Hematopoietic multipotent progenitor cell treated with erythropoietin and hydrocortisone succinate and interleukin-3 and kit ligand, for 15 days (in vitro differentiated cells): ENCODE data around the gene CDCA3.
"Not testable (repeated sequence)": the region's sequence is repeated elsewhere in the genome, so short reads cannot be mapped to it uniquely, and the experiment has no call there.

Source experiments
- DNase-seq: peaks from one replicate; pipeline ENCODE4 v3.0.0-alpha.2; 2015; ENCODE audit warnings: low spot score

The CDCA3 gene

DNA sequence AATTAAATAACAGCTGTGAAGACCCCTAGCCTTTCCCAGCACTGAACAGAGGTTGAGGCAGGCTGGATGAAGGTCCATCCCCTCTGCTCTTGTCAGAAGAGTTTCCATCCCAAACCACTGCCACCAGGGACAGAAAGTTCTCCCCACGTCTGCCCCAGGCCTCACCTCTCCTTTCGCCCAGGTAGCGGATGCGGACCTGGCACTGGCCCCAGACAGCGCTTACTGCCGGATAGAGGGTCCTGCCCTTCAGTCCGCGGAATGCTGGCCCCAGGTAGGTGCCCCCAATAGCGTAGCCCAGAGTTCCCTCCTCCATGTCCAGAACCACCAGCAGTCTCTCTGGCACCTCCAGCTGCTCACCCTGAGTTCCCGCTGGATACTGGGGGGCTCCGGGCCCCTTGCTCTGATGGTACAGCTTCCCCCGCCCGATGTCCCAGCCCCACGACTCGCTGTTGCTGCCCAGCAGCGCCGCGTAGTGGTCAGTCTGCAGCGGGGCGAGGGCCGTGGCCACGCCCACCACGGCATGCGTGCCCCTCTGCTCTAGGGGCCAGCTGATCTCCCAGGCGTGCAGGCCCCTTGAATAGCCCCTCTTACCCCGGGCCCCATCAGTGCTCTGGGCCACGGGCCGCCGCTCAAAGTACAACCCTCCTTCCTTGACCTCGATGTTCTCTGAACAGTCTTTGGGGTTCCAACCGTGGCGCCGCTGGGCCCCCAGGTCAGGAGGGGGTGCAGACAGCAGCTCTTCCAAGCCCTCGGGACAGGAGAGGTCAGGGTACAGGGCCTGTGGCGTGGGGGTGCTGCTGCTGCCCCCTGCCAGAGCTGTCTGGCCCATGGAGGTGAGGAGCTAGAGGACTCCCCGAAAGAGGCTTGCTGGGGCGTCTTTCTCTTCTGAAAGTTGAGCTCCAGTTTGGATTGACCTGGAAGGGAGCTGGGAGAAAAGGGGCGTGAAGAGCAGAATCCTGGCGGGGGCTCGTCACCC lies 21.3 kb upstream of the CDCA3 start:
- peak; percentile 86 for DNase-seq

DNA sequence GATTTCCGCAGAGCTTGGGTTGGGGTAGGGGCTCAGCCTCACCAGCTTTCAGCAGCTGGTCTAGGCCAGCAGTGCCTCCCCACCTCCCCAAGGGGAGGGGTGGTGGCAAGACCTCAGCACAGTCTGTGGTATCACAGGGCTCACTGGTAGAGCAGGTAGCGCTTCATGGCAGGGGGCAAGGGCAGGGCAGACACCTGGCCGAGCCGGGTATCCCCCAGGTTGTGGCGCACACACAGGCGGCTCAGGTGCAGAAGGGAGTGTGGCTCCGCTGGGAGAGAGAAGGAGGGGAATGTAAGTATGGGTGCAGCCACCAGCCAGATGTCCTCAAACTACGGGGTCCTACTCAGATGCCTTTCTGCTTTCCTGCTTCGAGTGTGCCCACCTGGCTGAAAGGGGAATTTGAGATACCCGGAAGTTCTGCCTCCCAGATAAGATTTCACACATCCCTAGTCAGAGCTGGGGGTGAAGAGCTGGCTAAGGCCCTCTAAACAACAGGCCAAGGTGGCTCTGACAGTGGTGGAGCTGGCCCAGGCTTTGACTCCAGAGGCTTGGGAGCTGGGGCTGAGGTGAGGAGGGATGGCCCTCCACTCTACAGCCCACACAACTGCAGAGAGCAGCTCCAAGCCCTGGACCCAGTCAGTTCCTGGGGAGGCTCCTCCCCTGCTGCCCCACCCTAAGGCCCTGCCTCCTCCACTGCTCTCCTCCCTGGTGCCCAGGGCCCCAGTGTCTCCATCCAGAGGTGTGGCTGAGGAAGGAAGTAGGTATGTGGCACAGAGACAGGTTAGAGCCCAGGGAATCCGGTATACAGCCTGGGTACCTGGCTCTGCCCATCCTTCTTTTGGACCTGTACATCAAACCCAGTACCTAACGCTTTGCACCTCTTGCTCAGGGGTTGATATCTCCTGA lies 20.2 kb upstream of the CDCA3 start:
- peak; percentile 60 for DNase-seq

DNA sequence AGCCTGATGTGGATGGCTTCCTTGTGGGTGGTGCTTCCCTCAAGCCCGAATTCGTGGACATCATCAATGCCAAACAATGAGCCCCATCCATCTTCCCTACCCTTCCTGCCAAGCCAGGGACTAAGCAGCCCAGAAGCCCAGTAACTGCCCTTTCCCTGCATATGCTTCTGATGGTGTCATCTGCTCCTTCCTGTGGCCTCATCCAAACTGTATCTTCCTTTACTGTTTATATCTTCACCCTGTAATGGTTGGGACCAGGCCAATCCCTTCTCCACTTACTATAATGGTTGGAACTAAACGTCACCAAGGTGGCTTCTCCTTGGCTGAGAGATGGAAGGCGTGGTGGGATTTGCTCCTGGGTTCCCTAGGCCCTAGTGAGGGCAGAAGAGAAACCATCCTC lies 19.2 kb upstream of the CDCA3 start:
- DNase-seq = not testable (repeated sequence)

DNA sequence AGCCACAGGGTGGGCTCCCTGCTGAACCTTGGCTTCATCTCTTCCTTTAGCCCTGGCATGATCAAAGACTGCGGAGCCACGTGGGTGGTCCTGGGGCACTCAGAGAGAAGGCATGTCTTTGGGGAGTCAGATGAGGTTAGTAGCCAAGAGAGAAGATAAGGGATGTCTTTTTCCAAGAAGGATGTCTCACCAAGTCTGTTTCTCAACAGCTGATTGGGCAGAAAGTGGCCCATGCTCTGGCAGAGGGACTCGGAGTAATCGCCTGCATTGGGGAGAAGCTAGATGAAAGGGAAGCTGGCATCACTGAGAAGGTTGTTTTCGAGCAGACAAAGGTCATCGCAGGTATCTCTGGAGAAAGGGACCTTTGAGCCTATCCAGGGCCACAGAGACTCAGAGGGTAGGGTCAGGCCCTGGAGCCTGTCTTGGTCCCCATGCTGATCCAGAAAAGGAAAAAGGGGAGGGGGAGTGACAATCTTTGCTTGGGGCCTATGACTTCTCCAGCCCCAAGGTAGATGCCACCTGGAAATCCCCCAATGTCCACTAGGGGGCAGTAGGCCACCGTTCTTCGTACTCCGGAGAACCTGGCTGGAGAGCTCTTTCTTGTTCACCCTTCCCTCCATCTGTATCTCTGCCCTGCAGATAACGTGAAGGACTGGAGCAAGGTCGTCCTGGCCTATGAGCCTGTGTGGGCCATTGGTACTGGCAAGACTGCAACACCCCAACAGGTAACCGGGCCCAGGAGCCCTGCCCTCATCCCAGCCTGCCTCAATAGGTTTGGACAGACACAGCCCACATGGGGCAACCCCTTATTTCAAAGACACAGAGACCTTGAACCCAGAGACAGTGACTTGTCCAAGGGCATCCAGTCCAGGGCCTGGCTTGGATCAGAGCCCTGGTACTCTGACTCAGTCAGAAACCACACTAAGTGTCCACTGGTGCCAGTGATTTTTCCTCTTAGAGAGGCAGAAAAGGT lies 18.2 kb upstream of the CDCA3 start:
- peak; percentile 92 for DNase-seq

DNA sequence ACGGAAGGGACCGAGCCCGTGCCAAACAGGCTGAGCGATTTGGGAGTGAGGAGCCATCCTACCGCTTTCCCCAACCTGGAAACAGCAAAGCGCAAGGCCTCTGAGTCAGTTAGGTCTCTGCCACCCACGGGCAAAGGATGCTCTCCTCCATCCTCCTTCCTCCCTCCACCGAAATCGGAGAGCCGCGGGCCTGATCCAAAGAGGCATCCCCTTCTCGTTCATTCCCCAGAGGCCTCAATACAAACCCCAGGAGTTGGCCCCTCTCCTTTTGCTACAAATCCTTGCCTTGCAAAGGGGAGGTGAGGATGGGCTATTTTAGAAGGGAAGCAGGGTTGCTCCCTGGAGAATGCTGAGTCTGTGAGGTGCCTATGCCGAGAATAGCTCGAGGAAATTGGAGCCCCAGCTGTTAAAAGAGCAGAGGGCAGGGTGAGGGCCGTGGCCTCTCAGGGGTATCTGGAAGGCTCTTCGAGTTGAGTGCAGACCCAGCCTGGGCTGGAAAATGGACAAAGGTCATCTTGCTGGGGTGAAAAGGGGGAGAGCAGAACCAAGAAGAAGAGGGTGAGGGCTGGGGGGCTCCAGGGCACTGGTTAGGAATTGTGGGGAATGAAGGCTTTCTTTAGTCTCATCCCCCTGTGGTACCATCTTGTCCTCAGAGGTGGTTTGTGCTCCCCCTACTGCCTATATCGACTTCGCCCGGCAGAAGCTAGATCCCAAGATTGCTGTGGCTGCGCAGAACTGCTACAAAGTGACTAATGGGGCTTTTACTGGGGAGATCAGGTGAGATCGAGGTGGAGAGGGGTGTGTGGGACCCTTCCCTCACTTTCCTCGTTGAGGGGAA lies 17.3 kb upstream of the CDCA3 start:
- peak; percentile 40 for DNase-seq

DNA sequence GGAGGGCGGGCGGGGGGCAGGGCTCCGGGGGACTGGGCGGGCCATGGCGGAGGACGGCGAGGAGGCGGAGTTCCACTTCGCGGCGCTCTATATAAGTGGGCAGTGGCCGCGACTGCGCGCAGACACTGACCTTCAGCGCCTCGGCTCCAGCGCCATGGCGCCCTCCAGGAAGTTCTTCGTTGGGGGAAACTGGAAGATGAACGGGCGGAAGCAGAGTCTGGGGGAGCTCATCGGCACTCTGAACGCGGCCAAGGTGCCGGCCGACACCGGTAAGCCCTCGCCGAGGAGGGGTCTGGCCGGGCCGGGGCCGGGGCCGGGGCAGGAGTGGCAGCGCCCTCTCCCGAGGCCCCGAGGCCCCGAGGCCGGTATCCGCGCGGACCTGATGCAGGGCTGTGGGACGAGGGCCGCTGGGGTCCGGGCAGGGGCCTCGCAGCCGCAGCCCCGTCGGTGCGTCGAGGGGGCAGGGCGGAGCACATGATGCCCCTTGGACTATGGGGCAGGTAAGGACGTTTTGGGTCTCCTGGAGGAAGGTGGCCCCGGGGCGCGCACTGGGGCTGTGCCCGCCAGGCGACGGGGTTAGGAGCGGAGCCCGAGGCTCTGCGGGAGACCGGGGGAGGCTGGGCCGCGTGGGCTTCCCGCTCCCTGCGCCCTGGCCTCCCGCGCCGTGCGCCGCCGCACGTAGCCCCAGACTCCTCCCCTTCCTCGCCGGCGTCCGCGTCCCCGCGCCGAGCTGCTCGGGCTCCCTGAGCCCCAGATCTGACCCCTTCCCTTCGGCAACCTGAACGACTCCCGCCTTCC lies 16.5 kb upstream of the CDCA3 start, which contains the start of gene TPI1:
Gene TPI1, plus strand, starts transcription at position 119 of the 798 bp plus-strand sequence. Its CDS starts 36 bp downstream, at position 155.
- DNase-seq = peak; percentile 82

DNA sequence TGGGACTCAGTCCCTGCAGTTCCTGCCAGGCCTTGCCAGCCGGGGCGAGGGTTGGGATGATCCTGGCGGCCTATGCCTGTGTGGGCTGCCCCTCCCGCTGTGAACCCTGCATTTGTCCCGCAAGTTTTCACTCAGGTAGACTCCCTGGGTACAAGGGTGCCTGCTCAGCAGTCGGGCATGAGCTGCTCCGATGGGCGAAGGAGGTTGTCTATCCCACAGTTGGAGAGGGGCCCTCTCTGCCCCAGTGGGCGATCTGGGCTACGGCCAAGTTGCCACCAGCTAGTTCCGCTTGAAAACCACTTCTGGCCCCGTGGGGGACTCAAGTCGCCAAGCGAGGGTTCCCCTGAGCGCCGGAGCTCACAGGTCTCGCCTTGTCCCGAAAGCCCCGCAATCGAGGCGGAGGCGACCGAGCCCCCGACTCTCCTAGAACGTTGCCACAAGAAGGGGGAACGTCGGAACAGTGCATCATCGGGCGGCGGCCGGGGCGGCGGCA lies 15.9 kb upstream of the CDCA3 start:
- DNase-seq = no peak

DNA sequence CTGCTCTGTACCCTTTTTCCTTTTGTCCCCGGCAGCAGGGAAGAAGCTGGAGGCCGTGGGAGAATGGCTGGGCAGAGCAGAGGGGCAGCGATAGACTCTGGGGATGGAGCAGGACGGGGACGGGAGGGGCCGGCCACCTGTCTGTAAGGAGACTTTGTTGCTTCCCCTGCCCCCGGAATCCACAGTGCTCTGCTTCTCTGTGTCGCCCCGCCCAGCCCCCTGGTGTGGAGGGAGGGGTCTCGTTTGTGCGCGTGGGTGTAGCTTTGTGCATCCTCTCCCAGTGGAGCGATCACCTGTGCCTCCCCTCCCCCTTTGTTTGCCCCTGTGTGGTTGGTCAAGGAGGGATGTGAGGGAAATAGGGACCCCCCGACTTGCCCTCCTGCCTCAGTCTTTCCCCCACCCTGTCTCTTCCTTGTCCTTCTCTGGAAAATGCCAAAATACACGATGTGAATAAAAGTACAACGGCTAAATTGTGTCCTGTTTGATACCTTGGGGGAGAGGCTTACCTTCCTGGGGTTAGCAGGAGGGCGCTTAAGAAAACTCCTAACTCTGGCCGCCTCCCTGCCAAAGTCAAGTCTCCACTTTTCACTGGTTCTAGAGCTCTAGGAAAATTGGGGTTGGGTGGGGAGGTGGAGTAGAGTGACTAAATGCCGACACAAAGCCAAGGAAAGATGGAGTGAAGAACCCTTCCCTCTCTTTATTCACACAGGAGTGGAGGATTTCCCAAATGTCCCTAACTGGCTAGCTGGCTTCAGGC lies 15.3 kb upstream of the CDCA3 start:
- no peak for DNase-seq

DNA sequence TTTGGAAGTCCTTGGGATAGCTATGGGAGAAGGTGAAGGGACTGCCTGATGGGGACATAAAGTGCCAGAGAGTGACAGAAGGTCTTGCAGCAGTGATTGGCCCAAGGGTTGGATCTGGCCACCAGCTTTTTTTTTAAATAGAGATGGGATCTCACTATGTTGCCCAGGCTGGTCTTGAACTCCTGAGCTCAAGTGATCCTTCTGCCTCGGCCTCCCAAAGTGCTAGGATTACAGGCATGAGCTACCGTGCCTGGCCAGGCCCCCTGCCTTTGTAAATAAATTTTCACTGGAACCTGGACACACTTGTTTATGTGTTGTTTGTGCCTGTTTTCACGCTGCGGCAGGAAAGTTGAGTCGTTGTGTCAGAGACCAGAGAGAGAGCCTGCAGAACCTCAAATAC lies 14.2 kb upstream of the CDCA3 start:
- not testable (repeated sequence) for DNase-seq

DNA sequence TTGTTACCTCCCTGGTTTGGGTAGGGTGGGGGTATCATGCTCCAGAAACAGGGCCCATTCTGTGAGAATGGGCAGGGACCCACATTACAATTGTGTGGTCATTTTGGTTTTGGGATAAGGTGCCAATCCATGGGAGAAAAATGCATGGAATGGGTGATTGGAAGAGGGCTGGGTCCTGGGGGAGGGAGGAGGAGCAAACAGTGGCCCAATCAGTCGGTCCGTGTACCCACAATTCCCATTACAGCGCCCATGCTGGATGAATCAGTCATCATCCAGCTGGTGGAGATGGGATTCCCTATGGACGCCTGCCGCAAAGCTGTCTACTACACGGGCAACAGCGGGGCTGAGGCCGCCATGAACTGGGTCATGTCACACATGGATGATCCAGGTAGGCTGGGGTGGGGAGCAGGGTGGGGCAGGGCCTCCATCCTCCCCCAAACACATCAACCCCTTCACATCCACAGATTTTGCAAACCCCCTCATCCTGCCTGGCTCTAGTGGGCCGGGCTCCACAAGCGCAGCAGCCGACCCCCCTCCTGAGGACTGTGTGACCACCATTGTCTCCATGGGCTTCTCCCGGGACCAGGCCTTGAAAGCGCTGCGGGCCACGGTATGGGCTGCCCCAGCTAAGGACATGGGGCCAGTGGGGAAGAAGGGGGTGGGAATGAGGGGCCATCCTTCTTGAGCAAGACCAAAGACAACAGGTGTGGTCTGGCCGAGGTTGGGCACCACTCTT lies 12.7 kb upstream of the CDCA3 start:
- no peak for DNase-seq

DNA sequence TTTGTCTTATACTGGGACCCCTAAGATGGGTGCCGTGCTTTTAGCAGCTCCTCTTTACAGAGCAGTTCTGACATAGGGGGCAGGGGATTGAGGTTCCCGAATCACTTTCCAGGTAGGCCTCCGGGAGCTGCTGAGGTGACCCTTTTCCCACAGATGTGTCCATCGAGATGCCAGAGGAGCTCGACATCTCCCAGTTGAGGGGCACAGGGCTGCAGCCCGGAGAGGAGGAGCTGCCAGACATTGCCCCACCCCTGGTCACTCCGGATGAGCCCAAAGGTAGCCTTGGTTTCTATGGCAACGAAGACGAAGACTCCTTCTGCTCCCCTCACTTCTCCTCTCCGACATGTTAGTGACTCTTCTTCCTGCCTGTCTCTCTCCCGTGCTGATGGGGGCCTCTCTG lies 11.9 kb upstream of the CDCA3 start:
- no peak for DNase-seq

DNA sequence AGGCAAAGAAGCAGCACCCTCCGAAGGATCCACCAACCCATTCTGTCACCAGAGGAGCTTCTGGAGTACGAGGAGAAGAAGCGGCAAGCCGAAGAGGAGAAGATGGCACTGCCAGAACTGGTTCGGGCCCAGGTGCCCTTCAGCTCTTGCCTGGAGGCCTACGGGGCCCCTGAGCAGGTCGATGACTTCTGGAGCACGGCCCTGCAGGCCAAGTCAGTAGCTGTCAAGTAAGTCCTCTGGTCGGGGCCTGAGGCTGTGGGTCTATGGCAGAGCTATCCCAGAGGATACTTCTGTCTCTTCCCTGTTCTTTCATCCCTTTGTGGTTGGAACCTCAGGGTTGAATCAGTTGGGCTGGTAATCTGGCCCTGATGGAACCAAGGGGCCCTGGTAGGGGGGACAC lies 10.3 kb upstream of the CDCA3 start:
- DNase-seq = no peak

DNA sequence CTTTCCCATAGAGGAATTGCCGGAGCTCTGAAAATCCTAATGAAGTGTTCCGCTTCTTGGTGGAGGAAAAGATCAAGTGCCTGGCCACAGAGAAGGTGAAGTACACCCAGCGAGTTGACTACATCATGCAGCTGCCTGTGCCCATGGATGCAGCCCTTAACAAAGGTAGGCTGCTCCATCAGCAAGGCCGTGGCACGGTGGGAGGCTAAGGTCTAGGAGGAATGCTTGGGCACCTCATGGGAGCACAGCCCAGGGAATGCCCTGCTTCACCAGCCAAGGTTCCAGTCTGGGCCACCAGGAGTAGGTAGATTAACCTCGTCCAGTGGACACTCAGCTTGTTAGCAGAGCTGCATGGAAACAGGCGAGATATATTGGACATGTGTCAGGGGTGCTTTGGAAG lies 9.9 kb upstream of the CDCA3 start:
- DNase-seq = no peak

DNA sequence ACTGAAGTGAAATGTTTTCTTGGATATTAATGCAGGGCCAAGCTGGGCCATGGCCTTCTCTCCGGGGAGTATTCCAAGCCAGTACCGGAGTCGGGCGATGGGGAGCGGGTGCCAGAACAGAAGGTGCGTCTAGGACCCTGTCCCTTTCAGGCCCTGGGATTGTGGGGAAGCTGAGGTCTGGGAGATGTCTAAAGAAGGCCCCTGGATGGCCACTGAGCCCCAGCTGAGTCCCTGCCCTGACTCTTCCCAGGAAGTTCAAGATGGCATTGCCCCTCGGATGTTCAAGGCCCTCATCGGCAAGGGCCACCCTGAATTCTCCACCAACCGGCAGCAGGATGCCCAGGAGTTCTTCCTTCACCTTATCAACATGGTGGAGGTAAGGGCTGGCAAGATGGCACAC lies 9.0 kb upstream of the CDCA3 start:
- DNase-seq = no peak

DNA sequence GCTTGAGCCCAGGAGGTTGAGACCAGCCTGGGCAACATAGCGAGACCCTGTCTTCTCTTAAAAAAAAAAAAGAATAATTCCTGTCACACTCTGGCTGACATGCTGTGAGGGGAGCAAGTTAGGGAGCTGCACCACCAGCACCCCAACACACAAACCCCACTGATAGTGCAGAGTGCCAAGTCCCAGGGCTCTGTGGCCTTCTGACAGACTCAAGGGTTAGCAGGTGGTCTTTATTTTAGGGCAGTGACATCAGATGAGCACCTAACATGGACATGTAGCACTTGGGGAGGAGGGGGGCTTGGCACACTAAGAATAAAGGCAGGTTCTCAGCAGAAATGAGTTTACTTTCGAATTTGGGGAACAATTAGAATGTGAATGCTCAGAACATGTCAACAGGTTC lies 7.7 kb upstream of the CDCA3 start:
- DNase-seq = no peak

DNA sequence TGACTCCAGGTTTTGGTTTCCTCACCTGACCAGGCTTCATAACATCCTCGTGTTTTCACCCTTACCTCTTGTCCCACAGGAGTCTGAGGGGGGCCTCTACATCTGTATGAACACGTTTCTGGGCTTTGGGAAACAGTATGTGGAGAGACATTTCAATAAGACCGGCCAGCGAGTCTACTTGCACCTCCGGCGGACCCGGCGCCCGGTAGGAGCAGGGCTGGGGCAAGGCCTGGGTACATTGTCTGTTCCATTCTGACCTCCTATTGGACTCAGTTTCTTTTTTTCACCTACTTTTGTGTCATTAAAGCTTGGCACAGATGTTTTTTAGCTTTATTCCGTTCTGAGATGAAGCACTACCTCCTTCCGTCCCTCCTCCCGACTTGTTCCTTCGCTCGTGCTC lies 4.2 kb upstream of the CDCA3 start:
- no peak for DNase-seq

DNA sequence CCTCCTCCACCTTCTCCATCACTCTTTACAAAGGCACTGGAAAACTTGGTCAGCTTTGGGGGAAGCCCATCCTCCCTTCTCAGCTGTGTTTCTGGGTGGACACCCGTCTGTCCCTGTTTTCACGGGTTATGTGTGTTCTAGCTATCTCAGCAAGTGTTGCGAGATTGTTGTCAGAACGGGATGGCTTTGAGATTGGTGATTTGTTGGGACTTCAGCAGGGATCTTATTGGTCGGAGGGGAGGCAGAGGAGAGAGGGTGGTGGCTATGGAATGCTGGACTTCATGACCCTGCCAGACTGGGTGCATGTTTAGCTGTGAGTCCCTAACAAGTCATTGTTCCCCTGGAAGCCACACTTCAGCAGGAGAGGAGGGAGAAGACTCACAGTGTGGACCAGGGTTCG lies 3.0 kb upstream of the CDCA3 start:
- no peak for DNase-seq

DNA sequence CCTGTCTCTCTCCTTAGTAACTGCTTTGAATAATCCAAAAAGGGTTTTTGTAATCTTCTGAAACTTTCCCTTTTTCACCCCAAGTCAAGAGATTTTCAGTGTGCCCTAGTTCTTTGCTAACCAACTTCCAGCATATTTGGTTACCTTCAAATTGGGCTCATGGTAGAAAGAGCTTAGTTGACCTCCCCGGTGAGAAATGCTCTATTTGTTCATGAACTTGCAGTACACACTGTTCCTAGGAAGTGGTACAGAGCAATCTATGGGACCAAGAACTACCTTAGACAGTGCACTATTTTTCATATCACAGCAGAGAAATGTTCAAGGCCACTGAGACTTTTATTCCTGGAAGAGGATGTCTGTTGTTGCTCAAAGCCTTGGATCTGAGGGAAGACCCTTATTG lies 2.5 kb upstream of the CDCA3 start:
- no peak for DNase-seq
